Stimulated activated memory B cell treated with anti-CD40 and anti-IgM and Interleukin-4, amounts not matched to agents 10 μg/mL and 1 μg/mL and 100 μg/mL, for 72 hours (primary cell): Measurements from ENCODE around the gene ZNF536.

Experiments used
- ATAC-seq: fragments of 150-1000 bp; cut with Tn5 transposase; 2 replicates; pipeline ENCODE4 v1.10.0; 2021
- H3K27ac Mint-ChIP-seq: one replicate; pipeline ENCODE4 v1.8.0; 2022; ENCODE audit warnings: mild to moderate bottlenecking, mixed read lengths
- H3K27me3 Mint-ChIP-seq: one replicate; pipeline ENCODE4 v1.8.0; 2022; ENCODE audit warnings: mixed read lengths
- H3K36me3 Mint-ChIP-seq: one replicate; pipeline ENCODE4 v1.8.0; 2022; ENCODE audit warnings: mixed read lengths
- H3K4me1 Mint-ChIP-seq: one replicate; pipeline ENCODE4 v1.8.0; 2022; ENCODE audit warnings: mixed read lengths
- H3K4me3 Mint-ChIP-seq: one replicate; pipeline ENCODE4 v1.8.0; 2022; ENCODE audit warnings: mild to moderate bottlenecking, moderate library complexity, mixed read lengths
- H3K9me3 Mint-ChIP-seq: one replicate; pipeline ENCODE4 v1.8.0; 2022; ENCODE audit warnings: mixed read lengths

The ZNF536 gene

GRCh38 chr19:30512176-30513081 lies 140.2 kb downstream of the ZNF536 start:
- peaks cover 2% of the 10 kb centered on the region for H3K9me3 Mint-ChIP-seq

GRCh38 chr19:30513082-30513411 lies 140.9 kb downstream of the ZNF536 start:
- no peaks in the 10 kb centered on the region for H3K4me1 Mint-ChIP-seq
- no peak for ATAC-seq
- H3K27me3 Mint-ChIP-seq = no peaks in the 10 kb centered on the region
- H3K27ac Mint-ChIP-seq = no peak overlapping the region
- H3K9me3 Mint-ChIP-seq = peaks cover 2% of the 10 kb centered on the region
- no peak overlapping the region for H3K4me3 Mint-ChIP-seq
- no peaks in the 10 kb centered on the region for H3K36me3 Mint-ChIP-seq

More at GRCh38 chr19:30512176-30513081, 140.2 kb downstream of the ZNF536 start:
- no peak overlapping the region for H3K27ac Mint-ChIP-seq
- no peaks in the 10 kb centered on the region for H3K36me3 Mint-ChIP-seq
- H3K4me1 Mint-ChIP-seq = no peaks in the 10 kb centered on the region
- H3K27me3 Mint-ChIP-seq = no peaks in the 10 kb centered on the region
- no peak overlapping the region for H3K4me3 Mint-ChIP-seq
- no peak for ATAC-seq

DNA sequence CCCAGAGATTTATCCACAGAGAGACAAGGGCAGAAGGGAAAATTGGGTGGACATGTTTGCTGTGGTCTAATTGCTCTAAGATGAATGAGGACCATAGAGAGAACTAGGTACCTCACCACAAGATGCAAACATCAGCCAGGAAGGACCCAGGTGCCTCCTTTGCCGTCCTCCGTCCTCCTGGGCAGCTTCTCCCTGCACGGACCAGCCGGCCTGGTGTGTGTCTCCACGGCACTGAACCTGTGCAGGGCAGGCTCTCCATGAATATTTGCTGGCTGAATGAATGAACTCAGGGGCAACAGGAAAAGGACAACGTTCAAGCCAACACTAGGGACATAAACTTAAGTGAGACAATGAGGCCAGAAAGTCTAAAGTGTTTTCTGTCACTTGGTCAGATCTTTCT lies 143.9 kb downstream of the ZNF536 start:
- no peak for ATAC-seq
- peaks cover 2% of the 10 kb centered on the region for H3K9me3 Mint-ChIP-seq
- H3K4me1 Mint-ChIP-seq = no peaks in the 10 kb centered on the region
- H3K36me3 Mint-ChIP-seq = no peaks in the 10 kb centered on the region
- no peak overlapping the region for H3K27ac Mint-ChIP-seq
- H3K27me3 Mint-ChIP-seq = no peaks in the 10 kb centered on the region
- no peak overlapping the region for H3K4me3 Mint-ChIP-seq

DNA sequence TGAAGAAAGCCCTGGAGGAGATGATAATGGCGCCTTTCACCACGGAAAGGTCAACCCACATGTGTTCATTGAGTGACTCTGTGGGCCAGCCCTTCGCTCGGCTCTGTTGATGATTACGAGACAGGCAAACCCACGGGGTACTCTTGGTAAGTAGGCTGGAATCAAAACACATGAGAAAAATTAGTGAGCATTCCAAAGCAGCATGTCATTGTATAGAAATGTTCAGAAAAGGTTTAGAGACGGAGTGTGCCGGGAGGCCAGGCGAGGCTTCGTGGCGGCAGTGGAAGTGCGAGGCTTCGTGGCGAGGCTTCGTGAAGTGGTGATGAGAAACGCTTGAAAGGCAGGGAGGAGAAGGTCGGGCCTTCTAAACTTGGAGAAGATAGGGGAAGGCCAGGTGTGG lies 144.3 kb downstream of the ZNF536 start:
- H3K9me3 Mint-ChIP-seq = peaks cover 2% of the 10 kb centered on the region
- no peak overlapping the region for H3K4me3 Mint-ChIP-seq
- no peak overlapping the region for H3K27ac Mint-ChIP-seq
- no peaks in the 10 kb centered on the region for H3K27me3 Mint-ChIP-seq
- ATAC-seq = no peak
- H3K36me3 Mint-ChIP-seq = no peaks in the 10 kb centered on the region
- no peaks in the 10 kb centered on the region for H3K4me1 Mint-ChIP-seq

GRCh38 chr19:30518965-30519606 lies 146.9 kb downstream of the ZNF536 start:
- Mint-ChIP-seq H3K27ac (no peak overlapping the region), H3K4me3 (no peak overlapping the region)

DNA sequence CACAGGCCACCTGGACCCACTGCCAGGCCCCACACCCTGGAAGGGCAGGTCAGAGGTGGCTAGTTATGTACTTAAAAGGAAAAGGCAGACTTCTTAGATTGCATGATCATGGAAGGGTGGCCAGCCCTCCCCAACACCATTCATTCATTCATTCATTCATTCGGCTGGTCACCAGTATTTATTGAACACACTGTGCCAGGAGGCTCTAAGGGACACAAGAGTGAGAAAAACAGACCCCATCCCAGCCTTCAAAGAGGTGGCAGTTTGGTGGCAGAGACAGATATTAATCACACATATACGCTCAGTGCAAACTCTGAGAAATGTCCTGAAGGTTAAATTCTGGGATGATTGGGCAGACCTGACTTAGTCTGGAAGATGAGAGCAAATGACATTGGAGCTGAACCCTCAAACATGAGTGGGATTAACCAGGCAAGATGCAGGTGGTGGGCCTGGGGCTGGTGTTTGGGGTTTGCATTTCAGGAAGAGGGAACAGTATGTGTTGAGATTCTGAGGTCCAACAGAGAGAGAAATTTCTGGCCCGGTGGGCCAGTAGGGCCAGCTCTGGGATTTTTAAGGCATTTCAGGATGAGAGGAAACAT lies 147.5 kb downstream of the ZNF536 start:
- H3K4me1 Mint-ChIP-seq = no peaks in the 10 kb centered on the region
- no peaks in the 10 kb centered on the region for H3K36me3 Mint-ChIP-seq
- no peak overlapping the region for H3K27ac Mint-ChIP-seq
- no peak for ATAC-seq
- no peaks in the 10 kb centered on the region for H3K27me3 Mint-ChIP-seq
- H3K9me3 Mint-ChIP-seq = no peaks in the 10 kb centered on the region
- no peak overlapping the region for H3K4me3 Mint-ChIP-seq

More at GRCh38 chr19:30518965-30519606, 146.9 kb downstream of the ZNF536 start:
- no peaks in the 10 kb centered on the region for H3K36me3 Mint-ChIP-seq
- H3K4me1 Mint-ChIP-seq = no peaks in the 10 kb centered on the region
- no peaks in the 10 kb centered on the region for H3K9me3 Mint-ChIP-seq
- no peak for ATAC-seq
- H3K27me3 Mint-ChIP-seq = no peaks in the 10 kb centered on the region

- Mint-ChIP-seq H3K27me3 (no peaks in the 10 kb centered on the region), H3K9me3 (peaks cover 4% of the 10 kb centered on the region), H3K27ac (no peak overlapping the region), H3K4me3 (no peak overlapping the region), H3K4me1 (no peaks in the 10 kb centered on the region), H3K36me3 (no peaks in the 10 kb centered on the region)
- no peak for ATAC-seq
These were observed 148.7 kb downstream of the ZNF536 start for GRCh38 chr19:30520735-30521479.

GRCh38 chr19:30521937-30522336 lies 149.8 kb downstream of the ZNF536 start:
- Mint-ChIP-seq H3K27ac (no peak overlapping the region), H3K9me3 (peaks cover 4% of the 10 kb centered on the region), H3K4me3 (no peak overlapping the region), H3K4me1 (no peaks in the 10 kb centered on the region), H3K36me3 (no peaks in the 10 kb centered on the region), H3K27me3 (no peaks in the 10 kb centered on the region)
- ATAC-seq = no peak

- no peak overlapping the region for H3K4me3 Mint-ChIP-seq
- no peak for ATAC-seq
- no peaks in the 10 kb centered on the region for H3K36me3 Mint-ChIP-seq
- H3K27ac Mint-ChIP-seq = no peak overlapping the region
- H3K27me3 Mint-ChIP-seq = no peaks in the 10 kb centered on the region
- peaks cover 4% of the 10 kb centered on the region for H3K9me3 Mint-ChIP-seq
- H3K4me1 Mint-ChIP-seq = no peaks in the 10 kb centered on the region
These were observed 150.2 kb downstream of the ZNF536 start for GRCh38 chr19:30522341-30522740.

DNA sequence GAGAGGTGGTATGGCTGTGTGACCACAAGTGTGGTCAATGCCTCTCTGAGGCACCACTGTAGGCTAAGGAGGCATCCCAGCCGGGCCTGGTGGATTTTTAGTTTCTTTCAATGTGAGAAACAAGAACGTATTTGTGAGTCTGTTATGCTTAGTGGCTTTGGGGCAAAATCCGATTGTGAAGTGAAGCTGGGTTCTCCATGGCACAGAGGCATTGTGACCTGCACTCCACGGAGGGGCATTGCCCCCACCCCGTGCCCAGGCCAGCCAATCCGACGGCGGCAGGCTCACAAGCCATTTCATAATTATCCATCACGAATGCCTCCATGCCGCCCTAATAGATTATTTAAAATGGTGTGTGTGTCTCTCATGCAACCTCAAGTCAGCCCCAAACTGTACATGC lies 151.6 kb downstream of the ZNF536 start:
- Mint-ChIP-seq H3K27me3 (no peaks in the 10 kb centered on the region), H3K9me3 (peaks cover 4% of the 10 kb centered on the region), H3K4me1 (no peaks in the 10 kb centered on the region), H3K36me3 (no peaks in the 10 kb centered on the region), H3K27ac (no peak overlapping the region), H3K4me3 (no peak overlapping the region)
- no peak for ATAC-seq

- peaks cover 4% of the 10 kb centered on the region for H3K9me3 Mint-ChIP-seq
- H3K27ac Mint-ChIP-seq = no peak overlapping the region
- ATAC-seq = no peak
- H3K4me1 Mint-ChIP-seq = no peaks in the 10 kb centered on the region
- no peaks in the 10 kb centered on the region for H3K36me3 Mint-ChIP-seq
- no peak overlapping the region for H3K4me3 Mint-ChIP-seq
- no peaks in the 10 kb centered on the region for H3K27me3 Mint-ChIP-seq
These were observed 153.2 kb downstream of the ZNF536 start for GRCh38 chr19:30525383-30525782.

GRCh38 chr19:30528919-30529318 lies 156.7 kb downstream of the ZNF536 start:
- Mint-ChIP-seq H3K36me3 (no peaks in the 10 kb centered on the region), H3K4me3 (no peak overlapping the region), H3K27ac (no peak overlapping the region), H3K27me3 (no peaks in the 10 kb centered on the region), H3K4me1 (no peaks in the 10 kb centered on the region), H3K9me3 (peaks cover 7% of the 10 kb centered on the region)
- no peak for ATAC-seq

DNA sequence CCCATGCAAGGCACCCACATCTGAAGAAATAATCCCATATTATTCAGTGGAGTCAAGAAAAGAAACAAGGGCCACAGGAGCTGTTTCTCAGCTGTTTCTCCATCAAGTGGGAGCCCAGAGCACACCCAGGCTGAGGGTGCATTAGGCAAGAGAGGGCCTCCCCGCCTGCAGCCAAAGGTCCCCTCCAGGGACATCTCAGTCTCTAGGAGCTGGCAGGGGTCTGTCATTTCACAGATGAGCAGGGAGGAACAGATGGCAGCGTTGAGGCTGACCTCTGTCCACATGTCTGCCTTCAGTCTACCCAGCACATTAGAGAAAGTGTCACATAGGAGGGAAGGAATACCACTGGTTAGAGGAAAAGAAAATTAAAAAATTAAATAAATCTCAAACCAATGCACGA lies 157.7 kb downstream of the ZNF536 start:
- H3K27ac Mint-ChIP-seq = no peak overlapping the region
- no peak for ATAC-seq
- no peak overlapping the region for H3K4me3 Mint-ChIP-seq
- no peaks in the 10 kb centered on the region for H3K4me1 Mint-ChIP-seq
- peaks cover 7% of the 10 kb centered on the region for H3K9me3 Mint-ChIP-seq
- H3K27me3 Mint-ChIP-seq = no peaks in the 10 kb centered on the region
- H3K36me3 Mint-ChIP-seq = no peaks in the 10 kb centered on the region

GRCh38 chr19:30530751-30531150 lies 158.6 kb downstream of the ZNF536 start:
- no peak overlapping the region for H3K27ac Mint-ChIP-seq
- H3K4me3 Mint-ChIP-seq = no peak overlapping the region
- no peaks in the 10 kb centered on the region for H3K4me1 Mint-ChIP-seq
- no peaks in the 10 kb centered on the region for H3K36me3 Mint-ChIP-seq
- peaks cover 3% of the 10 kb centered on the region for H3K9me3 Mint-ChIP-seq
- no peaks in the 10 kb centered on the region for H3K27me3 Mint-ChIP-seq
- ATAC-seq = no peak

GRCh38 chr19:30535011-30535410 lies 162.8 kb downstream of the ZNF536 start:
- no peaks in the 10 kb centered on the region for H3K27me3 Mint-ChIP-seq

More at GRCh38 chr19:30535011-30535410, 162.8 kb downstream of the ZNF536 start:
- no peaks in the 10 kb centered on the region for H3K4me1 Mint-ChIP-seq
- H3K27ac Mint-ChIP-seq = no peak overlapping the region
- ATAC-seq = no peak
- peaks cover 13% of the 10 kb centered on the region for H3K9me3 Mint-ChIP-seq
- H3K36me3 Mint-ChIP-seq = no peaks in the 10 kb centered on the region
- no peak overlapping the region for H3K4me3 Mint-ChIP-seq
